Right ventricle myocardium inferior (tissue), 1 donor: ENCODE measurements around the gene MYH6. TPM values are rescaled to one million over a fixed set of nuclear protein-coding genes. Genes with fewer than 3 reads are reported as not detected.

Experiments
- ATAC-seq: fragments of 200-7000 bp; cut with Tn5 transposase; one replicate; pipeline ENCODE4 v1.9.1; 2020; ENCODE audit warnings: mild to moderate bottlenecking, moderate library complexity
- DNase-seq: peaks from one replicate; pipeline ENCODE4 v3.0.0; 2021; ENCODE audit errors: missing footprints
- intact Hi-C: fragments of 100-400 bp; cut with DNase I; formaldehyde crosslinking; loops from one replicate; pipeline ENCODE4 v1.11.0; 2022
- total RNA-seq: library from RNA; stranded (reverse); fragmentation: NEBNext Ultra II Directional; extraction: Animal tissue kit (Norgen Biotek cat#: 25700); gene quantifications from one replicate; pipeline ENCODE4 v1.2.1, GENCODE V29; 2021
- donor health status: DM: no; HTN: yes; CAD: no; lungs with severe emphysema.

MYH6 gene
- total RNA-seq, 1 donor from 2014 or later = 3,910 TPM

DNA sequence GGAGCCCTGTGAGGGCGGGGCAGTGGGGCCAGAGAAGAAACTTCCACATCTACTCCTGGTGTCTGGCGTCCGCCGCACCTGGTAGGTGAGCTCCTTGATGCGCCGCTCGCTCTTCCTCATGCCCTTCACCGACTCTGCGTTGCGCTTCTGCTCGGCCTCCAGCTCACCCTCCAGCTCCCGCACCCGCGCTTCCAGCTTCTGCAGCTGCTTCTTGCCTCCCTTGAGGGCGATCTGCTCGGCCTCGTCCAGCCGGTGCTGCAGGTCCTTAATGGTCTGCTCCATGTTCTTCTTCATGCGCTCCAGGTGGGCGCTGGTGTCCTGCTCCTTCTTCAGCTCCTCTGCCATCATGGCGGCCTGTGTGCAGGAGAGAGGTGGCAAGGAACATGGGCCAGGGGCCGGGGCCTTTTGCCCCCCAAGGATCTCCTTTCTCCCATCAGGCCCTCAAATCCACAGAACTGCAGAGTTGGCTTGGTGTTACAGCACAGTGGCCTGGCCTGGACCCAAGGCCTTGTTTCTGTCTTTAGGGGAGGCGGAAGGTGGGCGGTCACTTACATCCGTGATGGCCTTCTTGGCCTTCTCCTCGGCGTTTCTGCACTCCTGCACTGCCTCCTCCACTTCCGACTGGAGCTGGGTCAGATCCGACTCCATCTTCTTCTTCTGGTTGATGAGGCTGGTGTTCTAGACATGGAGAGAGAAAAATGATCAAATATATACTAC lies 23.6 kb downstream of the MYH6 start:
- ATAC-seq = no peak
- DNase-seq = peak; percentile 33
- intact Hi-C loops = no loop called here

DNA sequence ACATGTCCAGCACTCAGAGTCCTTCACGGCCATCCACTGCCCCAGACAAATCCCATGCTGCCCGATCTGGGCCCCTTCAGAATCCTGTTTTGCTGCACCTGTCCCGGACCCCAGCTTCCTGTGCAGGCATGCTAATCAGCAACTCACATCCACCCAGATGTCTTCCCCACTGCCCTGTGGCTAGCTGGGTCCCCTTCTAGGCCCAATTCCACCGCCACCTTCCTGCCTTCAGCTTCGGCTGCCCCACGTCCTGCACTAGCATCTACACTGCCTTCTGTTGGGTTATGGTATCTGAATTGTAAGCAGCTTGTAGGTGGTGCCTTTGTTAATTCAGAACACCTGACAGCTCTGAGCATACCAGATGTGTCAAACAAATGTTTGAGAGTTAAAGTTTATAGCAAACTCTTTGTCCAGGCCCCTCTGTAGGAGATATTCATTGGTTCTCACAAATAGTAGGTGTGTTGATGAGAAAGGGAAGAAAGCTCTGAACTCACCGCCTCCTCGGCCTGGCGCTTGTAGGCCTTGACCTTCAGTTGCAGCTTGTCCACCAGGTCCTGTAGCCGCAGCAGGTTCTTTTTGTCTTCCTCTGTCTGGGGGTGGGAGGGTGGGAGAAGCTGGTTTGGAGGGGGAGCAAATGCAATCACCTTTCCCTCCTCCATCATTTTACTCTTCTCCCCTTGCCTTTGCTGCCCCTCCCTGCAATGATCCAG lies 25.2 kb downstream of the MYH6 start:
- ATAC-seq (no peak), DNase-seq (peak; percentile 39)
- intact Hi-C loops = no loop called here

DNA sequence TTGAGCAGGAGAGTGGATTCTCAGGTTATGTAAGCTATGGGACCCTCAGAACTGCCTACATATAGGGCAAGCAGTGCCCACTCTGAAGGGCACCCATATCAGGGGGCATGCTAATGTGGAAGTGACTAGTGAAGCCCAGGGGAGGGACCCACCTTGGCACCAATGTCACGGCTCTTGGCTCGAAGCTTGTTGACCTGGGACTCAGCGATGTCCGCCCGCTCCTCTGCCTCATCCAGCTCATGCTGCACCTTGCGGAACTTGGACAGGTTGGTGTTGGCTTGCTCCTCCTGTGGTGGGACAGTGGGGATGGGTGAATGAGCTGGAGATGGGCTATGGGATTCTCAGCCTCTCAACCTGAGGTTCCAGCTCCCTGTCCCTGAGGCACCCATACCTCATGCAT lies 25.8 kb downstream of the MYH6 start:
- intact Hi-C loops = no loop called here
- ATAC-seq (no peak), DNase-seq (no peak)

DNA sequence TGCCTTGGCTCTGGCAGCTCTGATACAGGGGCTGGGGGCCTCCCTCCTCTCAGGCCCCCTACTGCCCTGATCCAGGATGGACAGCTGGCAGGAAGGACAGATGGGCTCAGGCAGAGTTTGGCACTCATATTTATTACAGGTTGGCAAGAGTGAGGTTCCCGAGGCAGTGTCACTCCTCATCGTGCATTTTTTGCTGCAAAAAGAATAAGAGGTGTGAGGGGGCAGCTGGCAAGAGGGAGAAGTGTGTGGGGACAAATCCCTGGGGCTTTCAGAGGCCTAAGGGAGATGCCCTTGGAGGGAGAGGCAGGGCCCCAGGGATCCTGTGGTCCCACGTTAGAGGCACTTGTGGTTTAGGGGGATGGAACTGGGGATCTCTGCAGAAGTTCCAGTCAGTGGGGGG lies 26.2 kb downstream of the MYH6 start:
- DNase-seq = no peak
- intact Hi-C loops = no loop called here
- no peak for ATAC-seq

DNA sequence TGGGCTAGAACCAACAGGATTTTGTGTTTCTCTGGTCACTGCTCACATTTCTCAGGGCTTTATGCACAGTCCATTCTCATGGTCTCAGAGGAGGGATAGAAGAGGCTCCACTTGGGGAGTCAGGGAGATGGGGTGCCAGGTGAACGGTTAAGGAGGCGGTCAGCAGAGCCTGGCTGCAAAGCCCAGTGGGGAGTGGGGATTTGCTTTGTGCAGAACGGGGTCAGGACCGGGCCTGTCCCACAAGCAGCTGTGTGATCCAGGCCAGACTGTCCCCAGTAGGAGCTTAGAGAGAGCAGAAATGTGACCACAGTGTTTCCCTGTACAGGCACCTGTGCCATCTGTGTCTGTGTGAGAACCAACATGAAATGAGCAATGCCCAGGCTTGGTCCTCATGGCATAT lies 27.1 kb downstream of the MYH6 start:
- intact Hi-C loops = loop anchor here (1.0 kb wide), 1 partner anchor 53 kb away; no protein-coding TSS in a partner anchor
- DNase-seq = peak; percentile 18

DNA sequence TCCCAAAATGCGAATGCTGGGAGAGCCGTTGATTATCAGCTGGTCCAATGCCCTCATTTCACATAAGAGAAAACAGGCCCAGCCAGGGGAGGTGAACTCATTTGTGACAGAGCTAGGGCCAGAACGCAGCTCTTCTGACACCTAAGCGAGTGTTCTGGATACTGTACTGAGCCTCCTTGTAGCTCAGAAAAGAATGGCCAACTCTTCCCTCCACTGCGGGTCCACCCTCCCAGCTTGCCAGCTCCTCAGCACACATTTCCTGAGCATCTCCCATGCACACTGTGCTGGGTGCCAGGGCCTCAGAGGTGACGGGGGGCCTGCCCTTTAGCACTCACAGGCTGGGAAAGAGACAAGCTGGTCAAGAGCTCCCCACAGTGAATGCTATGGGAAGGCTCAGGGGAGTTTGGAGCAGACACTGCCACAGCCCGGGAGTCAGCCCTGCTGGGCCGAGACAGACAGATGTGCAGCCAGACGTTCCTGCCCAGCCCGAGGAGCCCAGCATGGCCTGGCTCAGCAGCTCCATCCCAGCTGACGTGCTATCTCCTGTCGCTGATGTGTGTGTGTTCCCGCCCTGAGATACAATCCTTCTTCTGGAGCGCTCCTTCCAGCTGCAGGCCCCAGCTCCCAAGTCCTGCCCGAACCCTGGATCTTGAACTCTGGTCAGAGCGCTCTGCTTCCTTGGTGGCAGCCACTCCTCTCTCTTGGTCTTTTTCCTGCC lies 27.7 kb downstream of the MYH6 start:
- intact Hi-C loops = loop anchor here (1.0 kb wide), 1 partner anchor 52 kb away; no protein-coding TSS in a partner anchor
- DNase-seq = peak; percentile 65
- ATAC-seq = peak; percentile 9

More for the DNA sequence above, 27.1 kb downstream of the MYH6 start:
- no peak for ATAC-seq

DNA sequence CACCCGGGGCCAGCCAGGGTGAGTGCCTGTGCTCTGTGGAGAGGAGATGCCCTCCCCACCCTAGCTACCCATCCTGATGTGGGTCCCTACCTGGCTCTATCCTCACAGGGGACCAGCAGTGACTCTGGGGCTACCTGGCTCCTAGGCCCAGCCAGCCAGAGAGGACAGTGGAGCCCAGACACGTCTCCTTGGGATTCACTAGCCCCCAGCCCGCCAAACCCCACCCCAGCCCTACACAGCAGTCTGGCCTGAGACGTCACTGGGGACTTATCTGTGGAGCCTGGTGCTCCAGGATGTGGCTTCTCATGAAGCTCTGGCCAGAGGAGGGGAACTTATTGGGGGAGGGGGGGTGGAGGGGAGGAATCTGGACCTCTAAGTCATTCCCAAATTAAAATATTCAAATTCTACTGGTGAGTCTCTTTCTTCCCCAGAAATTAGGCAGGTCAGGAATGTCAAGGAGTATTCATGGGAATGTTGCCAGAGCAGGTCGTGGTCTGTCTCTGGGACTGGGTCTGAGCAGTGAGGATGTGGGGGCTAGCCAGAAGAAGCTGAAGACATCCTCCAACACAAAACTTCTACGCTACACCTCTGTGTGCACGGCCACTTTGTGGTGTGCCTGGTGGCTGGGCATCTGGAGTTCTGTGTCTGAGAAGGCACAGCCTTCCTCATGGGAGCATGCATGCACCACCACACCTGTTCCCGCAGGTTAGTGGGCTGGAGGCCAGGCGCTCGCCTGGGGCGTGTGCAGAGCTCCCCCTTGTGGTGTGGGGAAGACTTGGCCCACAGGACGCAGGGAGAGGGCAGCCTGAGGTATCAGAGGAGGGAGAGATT lies 28.5 kb downstream of the MYH6 start:
- DNase-seq (peak; percentile 84), ATAC-seq (peak; percentile 46)
- intact Hi-C loops = loop anchor here (1.0 to 5.0 kb wide), 2 partner anchors 51 to 112 kb away; no protein-coding TSS in a partner anchor

DNA sequence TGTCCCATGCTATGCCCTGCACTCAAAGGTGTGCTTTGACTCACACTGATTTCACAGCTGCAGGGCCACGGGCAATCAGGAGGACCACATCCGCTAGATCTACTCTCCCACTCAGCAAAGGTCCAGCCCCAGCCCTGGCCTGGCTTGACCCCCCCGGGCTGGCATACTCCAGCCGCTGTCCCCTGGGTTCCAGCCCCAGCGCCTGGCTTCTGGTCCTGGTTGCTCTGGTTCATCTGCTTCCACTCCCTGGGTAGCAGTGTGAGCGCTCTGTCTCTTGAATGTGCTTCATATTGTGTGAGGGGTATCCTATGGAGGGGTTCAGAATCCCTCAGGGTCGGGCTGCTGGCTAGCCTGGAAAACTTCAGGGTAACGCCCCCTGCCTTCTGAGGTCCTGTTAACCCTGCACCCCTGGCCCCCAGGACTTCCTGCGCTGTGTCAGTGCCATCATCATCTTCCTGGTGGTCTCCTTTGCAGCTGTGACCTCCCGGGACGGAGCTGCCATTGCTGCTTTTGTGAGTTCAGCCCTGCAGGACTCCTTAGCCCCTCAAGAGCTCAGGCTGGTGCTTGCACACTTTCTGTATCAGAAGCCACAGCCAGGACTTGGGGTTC lies 29.4 kb downstream of the MYH6 start:
- ATAC-seq (peak; percentile 4), DNase-seq (peak; percentile 67)
- intact Hi-C loops = loop anchor here (5.0 kb wide), 1 partner anchor 111 kb away; no protein-coding TSS in a partner anchor

DNA sequence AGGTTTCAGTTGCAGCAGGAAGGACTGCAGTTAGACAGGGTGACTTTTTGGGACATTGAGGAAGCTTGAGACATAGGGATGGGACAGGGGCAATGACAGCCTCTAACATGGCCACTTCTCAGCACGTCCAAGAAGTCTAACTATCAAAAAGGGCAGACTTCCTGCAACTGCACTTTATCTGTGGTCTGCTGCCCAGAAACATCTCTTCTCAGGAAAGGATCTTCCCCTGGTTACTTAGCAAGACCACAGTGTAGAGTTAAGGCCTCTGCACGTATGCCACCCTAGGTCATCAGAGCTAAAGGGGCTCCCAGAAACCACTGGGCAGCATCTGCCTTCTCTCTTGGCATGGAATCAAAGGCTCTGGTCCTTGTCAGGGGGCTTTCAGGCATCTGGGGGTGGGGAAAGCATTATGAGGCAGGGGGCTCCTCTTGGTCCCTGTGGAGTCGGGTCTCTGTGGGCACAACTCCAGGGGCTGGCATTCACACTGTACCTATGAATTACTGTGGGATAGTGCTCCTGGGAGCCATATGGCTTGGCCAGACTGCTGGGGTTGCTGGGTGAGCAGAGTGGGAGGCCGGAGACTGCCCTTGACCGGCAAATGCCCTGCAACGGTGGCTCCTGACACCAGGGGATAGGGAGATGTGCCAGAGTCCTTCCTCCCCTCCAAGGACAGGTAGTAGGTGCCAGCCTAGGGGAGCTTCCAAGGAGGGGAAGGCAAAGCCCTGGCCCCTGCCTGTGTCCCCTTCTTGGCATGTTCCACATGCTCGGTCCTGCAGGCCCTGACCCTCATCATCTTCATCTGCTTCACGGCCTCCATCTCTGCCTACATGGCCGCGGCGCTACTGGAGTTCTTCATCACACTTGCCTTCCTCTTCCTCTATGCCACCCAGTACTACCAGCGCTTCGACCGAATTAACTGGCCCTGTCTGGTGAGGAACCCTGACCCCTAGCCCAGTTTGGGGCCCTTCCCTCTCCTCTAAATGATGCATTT lies 30.2 kb downstream of the MYH6 start:
- DNase-seq (peak; percentile 45), ATAC-seq (no peak)
- intact Hi-C loops = loop anchor here (5.0 kb wide), 1 partner anchor 111 kb away; no protein-coding TSS in a partner anchor

DNA sequence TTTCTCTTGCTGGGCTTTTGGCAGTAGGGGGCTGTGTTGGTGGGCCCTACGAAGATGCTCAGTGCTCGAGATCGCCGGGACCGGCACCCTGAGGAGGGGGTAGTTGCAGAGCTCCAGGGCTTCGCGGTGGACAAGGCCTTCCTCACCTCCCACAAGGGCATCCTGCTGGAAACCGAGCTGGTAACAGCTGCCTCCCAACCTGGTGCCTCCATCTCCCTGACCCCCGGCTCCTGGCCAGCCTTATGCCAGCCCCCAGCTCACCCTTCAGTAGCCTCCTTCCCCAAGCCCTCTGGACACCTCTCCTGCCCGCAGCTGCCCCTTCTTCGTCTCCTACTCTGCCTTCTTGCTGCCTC lies 30.9 kb downstream of the MYH6 start:
- intact Hi-C loops = loop anchor here (5.0 kb wide), 1 partner anchor 110 kb away; no protein-coding TSS in a partner anchor
- peak; percentile 43 for DNase-seq
- no peak for ATAC-seq

DNA sequence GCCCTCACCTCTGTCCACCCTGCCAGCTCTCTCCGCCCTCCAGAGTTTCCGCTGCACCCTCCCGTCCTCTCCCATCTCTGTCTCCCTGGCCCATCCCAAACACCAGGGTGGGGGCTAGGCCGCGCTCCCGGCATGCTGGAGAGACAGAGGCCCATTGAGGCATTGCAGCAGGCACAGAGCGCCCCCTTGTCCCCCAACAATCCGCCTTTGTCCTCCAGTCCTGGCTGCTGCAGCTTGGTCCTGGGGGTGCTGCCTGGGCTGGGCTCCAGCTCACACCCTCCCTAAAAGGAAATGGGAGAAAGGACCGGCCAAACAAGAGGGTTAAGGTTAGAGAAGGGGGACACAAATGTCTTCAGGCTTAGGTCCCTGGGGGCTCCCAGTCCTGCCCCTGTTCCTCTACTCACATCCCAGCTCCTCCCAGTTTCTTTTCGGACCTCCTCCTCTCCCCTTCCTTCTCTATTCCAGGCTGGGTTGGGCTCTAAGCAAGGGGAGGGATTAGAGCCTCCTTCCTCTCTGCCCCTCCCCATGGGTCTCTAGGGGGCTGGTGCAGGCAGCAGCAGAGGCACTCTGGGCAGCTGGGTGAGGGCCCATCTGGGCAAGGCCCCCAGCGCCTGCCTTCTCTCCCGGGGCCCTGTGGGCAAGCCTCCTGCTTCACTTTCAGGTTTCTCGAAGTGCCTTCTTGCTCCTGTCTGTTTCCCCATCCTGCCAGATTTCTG lies 31.4 kb downstream of the MYH6 start, which contains the start of gene CMTM5:
TSS of gene CMTM5 (plus strand) at position 565 of the 716 bp plus-strand sequence. CDS start 206 bp downstream, outside the sequence.
- ATAC-seq = peak; percentile 14
- DNase-seq = peak; percentile 73
- intact Hi-C loops = loop anchor here (5.0 kb wide), 1 partner anchor 109 kb away; no protein-coding TSS in a partner anchor

DNA sequence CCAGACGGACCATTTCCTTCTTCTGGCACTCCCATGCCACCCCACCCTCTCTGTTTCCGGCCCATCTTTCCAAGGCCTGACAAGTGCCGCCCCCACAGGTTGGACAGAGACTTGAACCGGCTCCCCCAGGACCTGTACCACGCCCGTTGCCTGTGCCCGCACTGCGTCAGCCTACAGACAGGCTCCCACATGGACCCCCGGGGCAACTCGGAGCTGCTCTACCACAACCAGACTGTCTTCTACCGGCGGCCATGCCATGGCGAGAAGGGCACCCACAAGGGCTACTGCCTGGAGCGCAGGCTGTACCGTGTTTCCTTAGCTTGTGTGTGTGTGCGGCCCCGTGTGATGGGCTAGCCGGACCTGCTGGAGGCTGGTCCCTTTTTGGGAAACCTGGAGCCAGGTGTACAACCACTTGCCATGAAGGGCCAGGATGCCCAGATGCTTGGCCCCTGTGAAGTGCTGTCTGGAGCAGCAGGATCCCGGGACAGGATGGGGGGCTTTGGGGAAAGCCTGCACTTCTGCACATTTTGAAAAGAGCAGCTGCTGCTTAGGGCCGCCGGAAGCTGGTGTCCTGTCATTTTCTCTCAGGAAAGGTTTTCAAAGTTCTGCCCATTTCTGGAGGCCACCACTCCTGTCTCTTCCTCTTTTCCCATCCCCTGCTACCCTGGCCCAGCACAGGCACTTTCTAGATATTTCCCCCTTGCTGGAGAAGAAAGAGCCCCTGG lies 32.4 kb downstream of the MYH6 start:
- ATAC-seq (no peak), DNase-seq (peak; percentile 46)
- intact Hi-C loops = loop anchor here (5.0 kb wide), 1 partner anchor 108 kb away; no protein-coding TSS in a partner anchor

DNA sequence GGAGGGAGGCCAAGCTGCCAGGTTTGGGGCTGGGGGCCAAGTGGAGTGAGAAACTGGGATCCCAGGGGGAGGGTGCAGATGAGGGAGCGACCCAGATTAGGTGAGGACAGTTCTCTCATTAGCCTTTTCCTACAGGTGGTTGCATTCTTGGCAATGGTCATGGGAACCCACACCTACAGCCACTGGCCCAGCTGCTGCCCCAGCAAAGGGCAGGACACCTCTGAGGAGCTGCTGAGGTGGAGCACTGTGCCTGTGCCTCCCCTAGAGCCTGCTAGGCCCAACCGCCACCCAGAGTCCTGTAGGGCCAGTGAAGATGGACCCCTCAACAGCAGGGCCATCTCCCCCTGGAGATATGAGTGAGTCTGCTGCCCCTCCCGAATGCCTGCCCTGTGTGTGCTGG lies 35.0 kb downstream of the MYH6 start:
- ATAC-seq (no peak), DNase-seq (peak; percentile 21)
- intact Hi-C loops = no loop called here

DNA sequence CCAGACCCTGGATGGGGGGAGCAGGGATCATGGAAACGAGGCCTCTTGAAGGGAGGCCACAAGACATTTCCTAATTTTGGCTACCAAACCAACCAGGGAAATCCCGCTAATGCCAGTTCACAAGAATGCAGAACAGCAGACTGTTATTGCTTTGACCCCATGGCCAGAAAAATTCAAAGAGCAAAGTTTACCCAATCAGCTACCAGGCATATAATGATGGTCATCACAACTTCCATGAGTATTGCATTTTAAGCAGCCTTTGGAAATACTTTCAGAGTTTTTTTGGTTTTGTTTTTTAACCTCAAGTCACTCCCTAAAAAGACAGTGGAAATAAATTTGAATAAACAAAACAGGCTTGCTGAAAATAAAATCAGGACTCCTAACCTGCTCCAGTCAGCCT lies 35.6 kb downstream of the MYH6 start, which contains the start of gene IL25:
TSS of gene IL25 (plus strand) at position 301 of the 400 bp plus-strand sequence.
- ATAC-seq (no peak), DNase-seq (no peak)
- intact Hi-C loops = no loop called here

DNA sequence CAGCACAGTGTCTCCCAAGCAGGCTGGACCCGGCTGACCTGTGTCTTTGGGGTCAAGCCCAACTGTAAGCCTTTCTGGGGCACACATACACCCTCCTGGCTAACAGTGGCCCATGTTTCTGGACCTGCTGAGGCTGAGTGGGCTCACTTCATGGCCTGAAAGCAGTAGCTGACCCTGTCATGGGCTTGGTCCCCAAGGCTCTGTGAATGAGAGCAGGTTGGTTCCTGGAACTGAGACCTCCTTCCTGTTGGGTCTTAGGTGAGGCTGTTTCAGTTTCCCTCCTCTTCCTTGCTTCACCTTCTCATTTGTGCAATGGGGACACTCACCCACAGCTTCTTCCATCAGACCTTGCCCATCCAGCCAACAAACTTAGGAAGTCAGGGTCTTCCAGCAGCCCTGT lies 36.2 kb downstream of the MYH6 start:
- peak; percentile 50 for DNase-seq
- ATAC-seq = no peak
- intact Hi-C loops = no loop called here
